SK-N-SH (cell line): ENCODE data around the gene ALAS1. TPM values are rescaled to one million over a fixed set of nuclear protein-coding genes. Genes with fewer than 3 reads are reported as not detected.

ENCODE experiments used
- CTCF ChIA-PET: fragments of 300-600, 350-600 bp; formaldehyde crosslinking; extraction: SDS; loops from one replicate; lab custom pipeline; 2021; lab: Yijun Ruan, JAX
- POLR2A ChIA-PET: fragments of 350-600 bp; sonication (Branson Sonifier 250); formaldehyde crosslinking; extraction: SDS; loops from one replicate; lab custom pipeline; 2020; ENCODE audit warnings: antibody characterized with exemption, inconsistent platforms; lab: Yijun Ruan, JAX
- DNase-seq: peaks from one replicate; pipeline ENCODE4 v3.0.0; 2012
- H2AFZ ChIP-seq: fragments of 200-600 bp; sonication (generic); 2 replicates; pipeline ENCODE4 v1.8.1; 2016; ENCODE audit warnings: antibody characterized with exemption, mild to moderate bottlenecking, low read depth
- H3F3A ChIP-seq: fragments of 200-600 bp; sonication (generic); replicated peaks from 2 replicates; pipeline ENCODE3; 2016; ENCODE audit warnings: antibody characterized with exemption, mild to moderate bottlenecking; ENCODE audit not compliant: insufficient read depth
- H3K27ac ChIP-seq, 2 experiments: fragments of 200-500 bp in 1 of 2; fragments of 200-600 bp in 1 of 2; sonication (Bioruptor generic) in 1 of 2; sonication (generic), shearing (Covaris generic) in 1 of 2; 2 replicates each; pipeline versions ENCODE4 v1.5.1 to v1.6.1; 2014 to 2016; ENCODE audit warnings: low read depth in 2 of 2, inconsistent platforms in 1 of 2, low read length in 1 of 2, mild to moderate bottlenecking in 1 of 2, mixed read lengths in 1 of 2
- H3K27me3 ChIP-seq: fragments of 200-600 bp; sonication (generic), shearing (Covaris generic); 2 replicates; pipeline ENCODE4 v1.6.1; 2016; ENCODE audit warnings: mixed run types; ENCODE audit not compliant: insufficient read depth
- H3K36me3 ChIP-seq, 2 experiments: fragments of 200-500 bp in 1 of 2; fragments of 200-600 bp in 1 of 2; sonication (Bioruptor generic) in 1 of 2; sonication (generic) in 1 of 2; replicated peaks in 1 of 2; 2 replicates each; pipeline versions ENCODE3 to v1.5.1; 2014 to 2016; ENCODE audit warnings: low read length in 1 of 2, mild to moderate bottlenecking in 1 of 2; ENCODE audit not compliant: insufficient read depth in 2 of 2, control insufficient read depth in 1 of 2
- H3K4me1 ChIP-seq, 2 experiments: fragments of 200-500 bp in 1 of 2; fragments of 200-600 bp in 1 of 2; sonication (Bioruptor generic) in 1 of 2; sonication (generic), shearing (Covaris generic) in 1 of 2; 2 replicates each; pipeline versions ENCODE4 v1.5.1 to v1.6.1; 2014 to 2016; ENCODE audit warnings: low read depth in 1 of 2, low read length in 1 of 2, mixed run types in 1 of 2; ENCODE audit not compliant: insufficient read depth in 2 of 2, control insufficient read depth in 1 of 2
- H3K4me2 ChIP-seq: fragments of 200-600 bp; sonication (generic), shearing (Covaris generic); 2 replicates; pipeline ENCODE4 v1.6.1; 2017; ENCODE audit warnings: mixed run types
- H3K4me3 ChIP-seq, 2 experiments: fragments of 200-500 bp in 1 of 2; fragments of 200-600 bp in 1 of 2; sonication (Bioruptor generic) in 1 of 2; sonication (generic), shearing (Covaris generic) in 1 of 2; 2 replicates each; pipeline versions ENCODE4 v1.5.1 to v1.8.1; 2014 to 2016; ENCODE audit warnings: low read depth in 2 of 2, inconsistent platforms in 1 of 2, low read length in 1 of 2, mild to moderate bottlenecking in 1 of 2, mixed read lengths in 1 of 2, moderate library complexity in 1 of 2
- H3K79me2 ChIP-seq: fragments of 200-600 bp; sonication (generic); 2 replicates; pipeline ENCODE4 v1.8.1; 2017; ENCODE audit warnings: mild to moderate bottlenecking; ENCODE audit not compliant: insufficient read depth
- H3K9ac ChIP-seq: fragments of 200-600 bp; sonication (generic); 2 replicates; pipeline ENCODE4 v1.6.1; 2017; ENCODE audit warnings: mixed run types
- H3K9me2 ChIP-seq: fragments of 200-600 bp; sonication (generic); 2 replicates; pipeline ENCODE4 v1.6.1; 2017; ENCODE audit warnings: mixed run types
- H3K9me3 ChIP-seq: fragments of 200-600 bp; sonication (generic); 2 replicates; pipeline ENCODE4 v1.6.1; 2017; ENCODE audit warnings: mixed run types, mild to moderate bottlenecking, moderate library complexity
- H4K20me1 ChIP-seq: fragments of 200-600 bp; sonication (generic); 2 replicates; pipeline ENCODE4 v1.6.1; 2017; ENCODE audit warnings: mild to moderate bottlenecking, mixed run types; ENCODE audit not compliant: insufficient read depth
- CHD2 ChIP-seq: fragments of 150-350 bp; IDR thresholded peaks from 2 replicates; pipeline ENCODE4 v1.6.1; 2018; ENCODE audit warnings: low read length; ENCODE audit not compliant: partially characterized antibody
- GABPA ChIP-seq: IDR thresholded peaks from 2 replicates; pipeline ENCODE4 v1.4.0; 2012; ENCODE audit warnings: low read depth, mild to moderate bottlenecking
- JUND ChIP-seq: IDR thresholded peaks from 2 replicates; pipeline ENCODE4 v1.4.0; 2012
- POLR2AphosphoS5 ChIP-seq: IDR thresholded peaks from 2 replicates; pipeline ENCODE4 v1.6.1; 2012; ENCODE audit warnings: low read depth, low read length
- RCOR1 ChIP-seq: fragments of 150-350 bp; IDR thresholded peaks from 2 replicates; pipeline ENCODE4 v1.6.1; 2017; ENCODE audit warnings: antibody characterized with exemption, low read length
- RXRA ChIP-seq: IDR thresholded peaks from 2 replicates; pipeline ENCODE4 v1.4.0; 2012; ENCODE audit warnings: low read depth, mild to moderate bottlenecking, borderline replicate concordance
- SMC3 ChIP-seq: IDR thresholded peaks from 2 replicates; pipeline ENCODE4 v1.6.1; 2012; ENCODE audit warnings: low read depth, low read length, improper control_type of control experiment
- USF2 ChIP-seq: fragments of 150-350 bp; IDR thresholded peaks from 2 replicates; pipeline ENCODE4 v1.6.1; 2017; ENCODE audit warnings: antibody characterized with exemption, low read length, low read depth, borderline replicate concordance
- YY1 ChIP-seq: IDR thresholded peaks from 2 replicates; pipeline ENCODE4 v1.4.0; 2012; ENCODE audit warnings: low read depth, mild to moderate bottlenecking
- ZBTB33 ChIP-seq: IDR thresholded peaks from 2 replicates; pipeline ENCODE4 v1.4.0; 2012; ENCODE audit warnings: low read depth, borderline replicate concordance
- WGBS: methylation state at CpG from one replicate; pipeline ENCODE4 v1.1.6; 2017; ENCODE audit warnings: low lambda C conversion rate; 5-methylcytosine and 5-hydroxymethylcytosine counted together
- polyA plus RNA-seq, 3 experiments: library from polyadenylated mRNA; depleted of rRNA; stranded (reverse); fragments of >200 nt; gene quantifications; 2 replicates each; pipeline ENCODE4 v1.2.3, GENCODE V29; 2012
- TF ChIP-seq, protein P1 (sequence below): fragments of 200-600 bp; sonication (generic); IDR thresholded peaks from 2 replicates; pipeline ENCODE4 v1.6.1; 2017; ENCODE audit warnings: antibody characterized with exemption, mild to moderate bottlenecking, moderate library complexity
- TF ChIP-seq, protein P2 (sequence below): IDR thresholded peaks from 2 replicates; pipeline ENCODE4 v1.4.0; 2012; ENCODE audit warnings: low read depth, borderline replicate concordance
- TF ChIP-seq, protein P3 (sequence below): IDR thresholded peaks from 2 replicates; pipeline ENCODE4 v1.6.1; 2012; ENCODE audit warnings: mild to moderate bottlenecking, low read depth, low read length, moderate library complexity

ALAS1 gene
- polyA plus RNA-seq, 1 of the 3 experiments (the other 2 are of a cell fraction) = 47.9 TPM

GRCh38 chr3:52238761-52239701 lies 41.1 kb downstream of the ALAS1 start, which contains the start of gene TWF2 (continued):
- TF ChIP-seq, protein P1, sequence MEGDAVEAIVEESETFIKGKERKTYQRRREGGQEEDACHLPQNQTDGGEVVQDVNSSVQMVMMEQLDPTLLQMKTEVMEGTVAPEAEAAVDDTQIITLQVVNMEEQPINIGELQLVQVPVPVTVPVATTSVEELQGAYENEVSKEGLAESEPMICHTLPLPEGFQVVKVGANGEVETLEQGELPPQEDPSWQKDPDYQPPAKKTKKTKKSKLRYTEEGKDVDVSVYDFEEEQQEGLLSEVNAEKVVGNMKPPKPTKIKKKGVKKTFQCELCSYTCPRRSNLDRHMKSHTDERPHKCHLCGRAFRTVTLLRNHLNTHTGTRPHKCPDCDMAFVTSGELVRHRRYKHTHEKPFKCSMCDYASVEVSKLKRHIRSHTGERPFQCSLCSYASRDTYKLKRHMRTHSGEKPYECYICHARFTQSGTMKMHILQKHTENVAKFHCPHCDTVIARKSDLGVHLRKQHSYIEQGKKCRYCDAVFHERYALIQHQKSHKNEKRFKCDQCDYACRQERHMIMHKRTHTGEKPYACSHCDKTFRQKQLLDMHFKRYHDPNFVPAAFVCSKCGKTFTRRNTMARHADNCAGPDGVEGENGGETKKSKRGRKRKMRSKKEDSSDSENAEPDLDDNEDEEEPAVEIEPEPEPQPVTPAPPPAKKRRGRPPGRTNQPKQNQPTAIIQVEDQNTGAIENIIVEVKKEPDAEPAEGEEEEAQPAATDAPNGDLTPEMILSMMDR = peak; percentile 53
- TF ChIP-seq GABPA = peak; percentile 23; the same call in 1 of the 2 replicates
- TF ChIP-seq USF2 = no peak
- 0 out of 2 replicates have a peak, but pooled peaks have one; percentile 5 for TF ChIP-seq RCOR1
- TF ChIP-seq, protein P2, sequence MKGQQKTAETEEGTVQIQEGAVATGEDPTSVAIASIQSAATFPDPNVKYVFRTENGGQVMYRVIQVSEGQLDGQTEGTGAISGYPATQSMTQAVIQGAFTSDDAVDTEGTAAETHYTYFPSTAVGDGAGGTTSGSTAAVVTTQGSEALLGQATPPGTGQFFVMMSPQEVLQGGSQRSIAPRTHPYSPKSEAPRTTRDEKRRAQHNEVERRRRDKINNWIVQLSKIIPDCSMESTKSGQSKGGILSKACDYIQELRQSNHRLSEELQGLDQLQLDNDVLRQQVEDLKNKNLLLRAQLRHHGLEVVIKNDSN = no peak
- no peak for TF ChIP-seq ZBTB33
- TF ChIP-seq CHD2 = no peak

DNA sequence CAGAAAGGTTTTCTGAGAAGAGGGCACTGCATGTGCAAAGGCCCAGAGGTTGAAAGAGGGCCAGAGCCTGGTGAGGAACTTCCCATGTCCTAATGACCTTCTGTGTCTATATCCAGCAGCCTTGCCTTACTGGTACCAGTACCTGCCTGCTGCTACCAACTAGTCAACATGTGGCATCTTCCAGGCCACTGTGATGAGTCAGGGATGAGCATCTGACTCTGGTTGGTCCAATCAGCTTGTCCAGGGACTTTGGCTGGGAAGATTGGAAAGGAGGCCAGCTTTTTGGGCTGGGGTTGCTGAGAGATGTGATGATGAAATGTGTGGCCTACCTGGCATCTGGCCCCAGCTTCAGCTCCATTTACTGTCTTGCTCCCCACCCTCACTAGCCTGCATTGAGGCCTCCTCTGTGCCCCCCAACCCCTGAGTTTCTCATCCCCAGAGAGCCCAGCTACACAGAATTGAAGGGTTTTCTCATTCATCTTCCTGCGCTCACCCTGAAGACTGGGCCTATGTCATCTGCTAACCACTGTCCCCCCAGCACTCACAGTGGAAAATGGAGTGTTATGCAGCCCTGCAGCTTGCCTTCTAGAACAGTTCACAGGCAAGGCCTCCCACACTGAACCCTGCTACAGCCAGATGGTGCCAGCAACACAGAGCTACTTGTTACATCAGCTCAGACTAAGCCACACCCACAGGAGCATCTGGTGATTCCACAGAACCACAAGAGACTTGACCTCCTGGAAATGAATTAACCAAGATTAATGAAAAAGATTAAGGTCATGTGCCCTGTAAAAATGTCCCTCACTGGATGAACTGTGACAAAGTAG lies 42.3 kb downstream of the ALAS1 start:
- WGBS = 100% methylated on average over 1 of the region's 1 CpG
- peak overlapping the region; percentile 90 to 97; a peak in 3 of 4 replicates for H3K4me3 ChIP-seq
- no peak overlapping the region; the same call in 1 of the 2 replicates for H3K9ac ChIP-seq
- no peaks in the 10 kb centered on the region for H3K9me2 ChIP-seq
- no peaks in the 10 kb centered on the region for H3K27me3 ChIP-seq
- no peak overlapping the region for H2AFZ ChIP-seq
- peak; percentile 82 for DNase-seq
- CTCF ChIA-PET = interaction anchor here (0.6 to 9.0 kb wide), 7 partner anchors 8 to 266 kb away, joined by 3 to 63 read pairs (median 9); partner anchors contain the start of genes ABHD14B and WDR82
- H3K79me2 ChIP-seq = peaks cover 49% of the 10 kb centered on the region
- POLR2A ChIA-PET = interaction anchor here (1.0 to 4.6 kb wide), 5 partner anchors 39 to 214 kb away, joined by 3 to 67 read pairs (median 4); partner anchors contain the start of genes GLYCTK and WDR82
- 0 out of 2 replicates have a peak, but pooled peaks cover 4% of the 10 kb centered on the region for H4K20me1 ChIP-seq
- H3K9me3 ChIP-seq = no peaks in the 10 kb centered on the region
- peaks cover 24% of the 10 kb centered on the region for H3F3A ChIP-seq
- H3K36me3 ChIP-seq = peaks cover 0 to 5% of the 10 kb centered on the region in 2 experiments
- peak overlapping the region; percentile 93 to 96 for H3K27ac ChIP-seq
- H3K4me2 ChIP-seq = peak overlapping the region; percentile 89
- peaks cover 12 to 57% of the 10 kb centered on the region in 2 experiments for H3K4me1 ChIP-seq
- TF ChIP-seq POLR2AphosphoS5 = peak; percentile 11; the same call in 1 of the 2 replicates
- no peak for TF ChIP-seq RXRA
- TF ChIP-seq JUND = no peak
- TF ChIP-seq SMC3 = no peak
- peak; percentile 70 for TF ChIP-seq CHD2
- TF ChIP-seq YY1 = no peak
- TF ChIP-seq, protein P1 = no peak
- TF ChIP-seq, protein P3, sequence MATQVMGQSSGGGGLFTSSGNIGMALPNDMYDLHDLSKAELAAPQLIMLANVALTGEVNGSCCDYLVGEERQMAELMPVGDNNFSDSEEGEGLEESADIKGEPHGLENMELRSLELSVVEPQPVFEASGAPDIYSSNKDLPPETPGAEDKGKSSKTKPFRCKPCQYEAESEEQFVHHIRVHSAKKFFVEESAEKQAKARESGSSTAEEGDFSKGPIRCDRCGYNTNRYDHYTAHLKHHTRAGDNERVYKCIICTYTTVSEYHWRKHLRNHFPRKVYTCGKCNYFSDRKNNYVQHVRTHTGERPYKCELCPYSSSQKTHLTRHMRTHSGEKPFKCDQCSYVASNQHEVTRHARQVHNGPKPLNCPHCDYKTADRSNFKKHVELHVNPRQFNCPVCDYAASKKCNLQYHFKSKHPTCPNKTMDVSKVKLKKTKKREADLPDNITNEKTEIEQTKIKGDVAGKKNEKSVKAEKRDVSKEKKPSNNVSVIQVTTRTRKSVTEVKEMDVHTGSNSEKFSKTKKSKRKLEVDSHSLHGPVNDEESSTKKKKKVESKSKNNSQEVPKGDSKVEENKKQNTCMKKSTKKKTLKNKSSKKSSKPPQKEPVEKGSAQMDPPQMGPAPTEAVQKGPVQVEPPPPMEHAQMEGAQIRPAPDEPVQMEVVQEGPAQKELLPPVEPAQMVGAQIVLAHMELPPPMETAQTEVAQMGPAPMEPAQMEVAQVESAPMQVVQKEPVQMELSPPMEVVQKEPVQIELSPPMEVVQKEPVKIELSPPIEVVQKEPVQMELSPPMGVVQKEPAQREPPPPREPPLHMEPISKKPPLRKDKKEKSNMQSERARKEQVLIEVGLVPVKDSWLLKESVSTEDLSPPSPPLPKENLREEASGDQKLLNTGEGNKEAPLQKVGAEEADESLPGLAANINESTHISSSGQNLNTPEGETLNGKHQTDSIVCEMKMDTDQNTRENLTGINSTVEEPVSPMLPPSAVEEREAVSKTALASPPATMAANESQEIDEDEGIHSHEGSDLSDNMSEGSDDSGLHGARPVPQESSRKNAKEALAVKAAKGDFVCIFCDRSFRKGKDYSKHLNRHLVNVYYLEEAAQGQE = no peak
